ENCODE measurements around the gene GLIPR1. TPM values are rescaled to one million over a fixed set of nuclear protein-coding genes. Genes with fewer than 3 reads are reported as not detected.
"Not testable (repeated sequence)": the region's sequence is repeated elsewhere in the genome, so short reads cannot be mapped to it uniquely, and the experiment has no call there.

Gene GLIPR1
- total RNA-seq, 1 experiment from 2014 or later = 0.13 TPM

GRCh38 chr12:75444429-75445136 lies 36.0 kb upstream of the GLIPR1 start:
- no peak overlapping the region for H3K18ac ChIP-seq (ENCODE audit: insufficient read length, low read depth, low read length)
- no peak overlapping the region for H2BK15ac ChIP-seq (ENCODE audit: low read depth, low read length)
- no peak overlapping the region for H3T11ph ChIP-seq (ENCODE audit: low read length)
- no peak overlapping the region for H3K4me2 ChIP-seq (ENCODE audit: insufficient read depth, insufficient read length, low read length)
- H2BK5ac ChIP-seq (ENCODE audit: insufficient read length, low read length) = no peak overlapping the region
- no peak overlapping the region for H3K56ac ChIP-seq (ENCODE audit: insufficient read length, low read depth, low read length)
- H3K14ac ChIP-seq (ENCODE audit: insufficient read depth, low read length) = no peak overlapping the region
- no peak overlapping the region for H2BK12ac ChIP-seq (ENCODE audit: insufficient read length, low read depth, low read length)
- no peak overlapping the region for H3K23ac ChIP-seq (ENCODE audit: insufficient read length, low read depth, low read length)
- no peak for TF ChIP-seq CTCF (conservative IDR thresholded peaks at IDR 0.05)
- no peaks in the 10 kb centered on the region; the same call in 1 of the 2 replicates for H3K27me3 Mint-ChIP-seq (ENCODE audit: low read depth)
- H3K27ac Mint-ChIP-seq = peak overlapping the region in 1 of 3 experiments; percentile 82; a peak in 2 of 7 replicates
- no peak overlapping the region for H2AK5ac ChIP-seq (ENCODE audit: insufficient read length, low read length)
- H3K4ac ChIP-seq (ENCODE audit: low read depth, low read length) = no peak overlapping the region
- H3K9me3 Mint-ChIP-seq = peaks cover 10 to 19% of the 10 kb centered on the region in 2 experiments
- H4K91ac ChIP-seq (ENCODE audit: insufficient read length, low read depth, low read length) = no peak overlapping the region
- H2BK20ac ChIP-seq (ENCODE audit: low read depth, low read length, poor library complexity, severe bottlenecking) = no peak overlapping the region
- no peaks in the 10 kb centered on the region for H3K27me3 ChIP-seq (ENCODE audit: insufficient read depth, low read length)
- no peak for DNase-seq
- H3K4me3 Mint-ChIP-seq = no peak overlapping the region
- H2BK120ac ChIP-seq (ENCODE audit: low read depth, low read length, poor library complexity, severe bottlenecking) = no peak overlapping the region
- H3K27ac ChIP-seq (ENCODE audit: insufficient read length, low read depth, low read length) = no peak overlapping the region
- H3K36me3 Mint-ChIP-seq (ENCODE audit: insufficient read depth in 1 of 3, low read depth in 3 of 3) = peaks cover 6 to 17% (median 15%) of the 10 kb centered on the region in 3 experiments
- no peaks in the 10 kb centered on the region for H3K79me1 ChIP-seq (ENCODE audit: insufficient read depth, low read depth, low read length, poor library complexity, severe bottlenecking)
- H3K4me1 ChIP-seq (ENCODE audit: insufficient read depth, low read length) = no peaks in the 10 kb centered on the region
- WGBS (ENCODE audit: extremely low coverage, insufficient read length, low lambda C conversion rate) = no CpG with 5 or more reads among the region's 6 CpGs
- no peak overlapping the region for H3K9ac ChIP-seq (ENCODE audit: extremely low read depth, insufficient read length, low read length)
- H4K8ac ChIP-seq (replicated peaks; ENCODE audit: insufficient read length, low read depth, low read length) = no peak overlapping the region
- H3K79me2 ChIP-seq (ENCODE audit: insufficient read depth, low read length) = no peaks in the 10 kb centered on the region
- peaks cover 2 to 4% of the 10 kb centered on the region in 2 experiments; a peak in 1 of 4 replicates for H3K4me1 Mint-ChIP-seq
- no peaks in the 10 kb centered on the region for H4K20me1 ChIP-seq (ENCODE audit: control insufficient read depth, insufficient read depth, insufficient read length)
- H4K5ac ChIP-seq (ENCODE audit: insufficient read length, low read depth, low read length) = no peak overlapping the region
- H3K9me3 ChIP-seq (ENCODE audit: control insufficient read depth, low read depth, low read length) = no peaks in the 10 kb centered on the region
- H2AFZ ChIP-seq (ENCODE audit: low read length) = no peak overlapping the region
- no peaks in the 10 kb centered on the region for H3K23me2 ChIP-seq (ENCODE audit: insufficient read length, low read depth, low read length, poor library complexity, severe bottlenecking)

DNA sequence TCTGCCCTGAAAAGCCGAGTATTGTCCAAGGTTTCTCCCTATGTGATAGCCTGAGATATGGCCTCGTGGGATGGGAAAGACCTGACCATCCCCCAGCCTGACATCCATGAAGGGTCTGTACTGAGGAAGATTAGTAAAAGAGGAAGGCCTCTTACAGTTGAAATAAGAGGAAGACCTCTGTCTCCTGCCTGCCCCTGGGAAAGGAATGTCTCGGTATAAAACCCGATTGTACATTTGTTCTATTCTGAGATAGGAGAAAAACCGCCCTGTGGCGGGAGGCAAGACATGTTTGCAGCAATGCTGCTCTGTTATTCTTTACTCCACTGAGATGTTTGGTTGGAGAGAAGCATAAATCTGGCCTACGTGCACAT lies 35.4 kb upstream of the GLIPR1 start:
- not testable (repeated sequence) for H3K27ac Mint-ChIP-seq; H3K27me3 ChIP-seq (ENCODE audit: insufficient read depth, low read length)

More for the DNA sequence above, 35.4 kb upstream of the GLIPR1 start:
- peaks cover 10 to 19% of the 10 kb centered on the region in 2 experiments for H3K9me3 Mint-ChIP-seq
- H3K27me3 Mint-ChIP-seq (ENCODE audit: low read depth); H3T11ph ChIP-seq (ENCODE audit: low read length); H3K27ac ChIP-seq (ENCODE audit: insufficient read length, low read depth, low read length); H3K23me2 ChIP-seq (ENCODE audit: insufficient read length, low read depth, low read length, poor library complexity, severe bottlenecking); H3K14ac ChIP-seq (ENCODE audit: insufficient read depth, low read length); H4K5ac ChIP-seq (ENCODE audit: insufficient read length, low read depth, low read length); H2BK12ac ChIP-seq (ENCODE audit: insufficient read length, low read depth, low read length); H2AK5ac ChIP-seq (ENCODE audit: insufficient read length, low read length); H2BK15ac ChIP-seq (ENCODE audit: low read depth, low read length); H3K4me1 Mint-ChIP-seq; H4K91ac ChIP-seq (ENCODE audit: insufficient read length, low read depth, low read length); H2AFZ ChIP-seq (ENCODE audit: low read length); H2BK5ac ChIP-seq (ENCODE audit: insufficient read length, low read length); H3K79me2 ChIP-seq (ENCODE audit: insufficient read depth, low read length); H2BK20ac ChIP-seq (ENCODE audit: low read depth, low read length, poor library complexity, severe bottlenecking); H3K23ac ChIP-seq (ENCODE audit: insufficient read length, low read depth, low read length); H3K18ac ChIP-seq (ENCODE audit: insufficient read length, low read depth, low read length); H3K4ac ChIP-seq (ENCODE audit: low read depth, low read length); H2BK120ac ChIP-seq (ENCODE audit: low read depth, low read length, poor library complexity, severe bottlenecking); H3K4me1 ChIP-seq (ENCODE audit: insufficient read depth, low read length); H3K56ac ChIP-seq (ENCODE audit: insufficient read length, low read depth, low read length); H3K9me3 ChIP-seq (ENCODE audit: control insufficient read depth, low read depth, low read length); DNase-seq; H3K4me2 ChIP-seq (ENCODE audit: insufficient read depth, insufficient read length, low read length); H3K79me1 ChIP-seq (ENCODE audit: insufficient read depth, low read depth, low read length, poor library complexity, severe bottlenecking); H3K4me3 Mint-ChIP-seq; H4K20me1 ChIP-seq (ENCODE audit: control insufficient read depth, insufficient read depth, insufficient read length); H4K8ac ChIP-seq (replicated peaks; ENCODE audit: insufficient read length, low read depth, low read length); H3K9ac ChIP-seq (ENCODE audit: extremely low read depth, insufficient read length, low read length): not testable (repeated sequence)
- no CpG with 5 or more reads among the region's 7 CpGs for WGBS (ENCODE audit: extremely low coverage, insufficient read length, low lambda C conversion rate)
- H3K36me3 Mint-ChIP-seq (ENCODE audit: insufficient read depth in 1 of 3, low read depth in 3 of 3) = peaks cover 6 to 17% (median 15%) of the 10 kb centered on the region in 3 experiments
